Ishikawa (cell line): Measurements from ENCODE around the gene MAST2.
A peak's percentile ranks its signal among the peaks of the same experiment; 100 is the strongest.

Source experiments
- CEBPB ChIP-seq: IDR thresholded peaks from 2 replicates; pipeline ENCODE4 v1.6.1; 2012
- CREB1 ChIP-seq: IDR thresholded peaks from 2 replicates; pipeline ENCODE4 v1.6.1; 2012; ENCODE audit warnings: low read depth
- EGR1 ChIP-seq: IDR thresholded peaks from 2 replicates; pipeline ENCODE4 v1.6.1; 2012
- EP300 ChIP-seq: IDR thresholded peaks from 2 replicates; pipeline ENCODE4 v1.6.1; 2012; ENCODE audit warnings: borderline replicate concordance
- FOXM1 ChIP-seq: IDR thresholded peaks from 2 replicates; pipeline ENCODE4 v1.6.1; 2012; ENCODE audit warnings: low read depth, borderline replicate concordance
- MAX ChIP-seq: IDR thresholded peaks from 2 replicates; pipeline ENCODE4 v1.6.1; 2012
- NFIC ChIP-seq: IDR thresholded peaks from 2 replicates; pipeline ENCODE4 v1.6.1; 2012
- RAD21 ChIP-seq: IDR thresholded peaks from 2 replicates; pipeline ENCODE4 v1.6.1; 2012; ENCODE audit warnings: low read depth
- REST ChIP-seq: IDR thresholded peaks from 2 replicates; pipeline ENCODE4 v1.6.1; 2012; ENCODE audit warnings: low read depth, mild to moderate bottlenecking
- TAF1 ChIP-seq: IDR thresholded peaks from 2 replicates; pipeline ENCODE4 v1.6.1; 2012; ENCODE audit warnings: low read depth, mild to moderate bottlenecking
- TCF12 ChIP-seq: IDR thresholded peaks from 2 replicates; pipeline ENCODE4 v1.6.1; 2012; ENCODE audit warnings: low read depth
- TEAD4 ChIP-seq: IDR thresholded peaks from 2 replicates; pipeline ENCODE4 v1.6.1; 2012
- USF1 ChIP-seq: IDR thresholded peaks from 2 replicates; pipeline ENCODE4 v1.6.1; 2012
- YY1 ChIP-seq: IDR thresholded peaks from 2 replicates; pipeline ENCODE4 v1.6.1; 2012; ENCODE audit warnings: low read depth
- ZBTB7A ChIP-seq: IDR thresholded peaks from 2 replicates; pipeline ENCODE4 v1.6.1; 2012; ENCODE audit warnings: low read depth

The MAST2 gene

GRCh38 chr1:46065405-46065804, 262.0 kb downstream of the MAST2 start:
- no peak for TF ChIP-seq EP300
- peak; percentile 71 for TF ChIP-seq USF1

- TF ChIP-seq USF1 (no peak), FOXM1 (no peak), YY1 (no peak), REST (no peak), NFIC (no peak), TEAD4 (no peak), CREB1 (no peak), TCF12 (no peak), MAX (no peak), EGR1 (no peak), RAD21 (no peak), ZBTB7A (no peak), CEBPB (no peak), EP300 (no peak), TAF1 (no peak)
These were observed 264.2 kb downstream of the MAST2 start for GRCh38 chr1:46067652-46068051.

GRCh38 chr1:46068525-46068924, 265.1 kb downstream of the MAST2 start:
- TF ChIP-seq EGR1, result no peak
- no peak for TF ChIP-seq CREB1
- TF ChIP-seq ZBTB7A, result no peak
- TF ChIP-seq FOXM1, result no peak
- TF ChIP-seq NFIC, result no peak
- TF ChIP-seq RAD21, result no peak
- TF ChIP-seq REST, result no peak
- no peak for TF ChIP-seq YY1
- TF ChIP-seq TEAD4, result no peak

- TF ChIP-seq FOXM1 (no peak), ZBTB7A (no peak), NFIC (no peak), EGR1 (no peak), CREB1 (no peak), YY1 (no peak), USF1 (no peak), REST (no peak), MAX (no peak), RAD21 (no peak), TEAD4 (no peak), TAF1 (no peak), TCF12 (no peak), EP300 (no peak), CEBPB (no peak)
These were observed 266.9 kb downstream of the MAST2 start for GRCh38 chr1:46070164-46070814.
